HepG2 (cell line): ENCODE measurements around the gene RAB40C. TPM values are rescaled to one million over a fixed set of nuclear protein-coding genes. Genes with fewer than 3 reads are reported as not detected.

ENCODE experiments used
- DNMT3B ChIP-seq: conservative IDR thresholded peaks from 2 replicates; pipeline ENCODE4 v1.6.1; 2016; ENCODE audit warnings: missing biosample characterization, control low read depth
- ELF1 ChIP-seq: sonication (generic); formaldehyde crosslinking; IDR thresholded peaks from 2 replicates; pipeline ENCODE4 v1.4.0; 2020; ENCODE audit warnings: missing genetic modification reagents
- HNF4A ChIP-seq: sonication (generic); formaldehyde crosslinking; IDR thresholded peaks from 2 replicates; pipeline ENCODE4 v1.4.0; 2020; ENCODE audit warnings: missing genetic modification reagents
- KAT8 ChIP-seq: IDR thresholded peaks from 2 replicates; pipeline ENCODE4 v1.6.1; 2016; ENCODE audit warnings: missing genetic modification reagents, missing compliant biosample characterization
- MED1 ChIP-seq: sonication (generic); formaldehyde crosslinking; IDR thresholded peaks from 2 replicates; pipeline ENCODE4 v1.4.0; 2020; ENCODE audit warnings: missing genetic modification reagents
- NCOA5 ChIP-seq: sonication (generic); formaldehyde crosslinking; IDR thresholded peaks from 2 replicates; pipeline ENCODE4 v1.4.0; 2020; ENCODE audit warnings: missing genetic modification reagents
- ONECUT2 ChIP-seq: sonication (generic); formaldehyde crosslinking; IDR thresholded peaks from 2 replicates; pipeline ENCODE4 v1.4.0; 2020; ENCODE audit warnings: missing genetic modification reagents
- SP1 ChIP-seq, 2 experiments: fragments of 450-650 bp in 1 of 2; sonication (generic) in 1 of 2; formaldehyde crosslinking in 1 of 2; IDR thresholded peaks; 2 replicates each; pipeline versions ENCODE4 v1.4.0 to v1.6.1; 2016 to 2020; ENCODE audit warnings: missing genetic modification reagents in 1 of 2
- SRSF4 ChIP-seq: fragments of 200-400 bp; formaldehyde crosslinking; IDR thresholded peaks from one replicate; pipeline ENCODE4 v1.6.1; 2018; ENCODE audit warnings: mild to moderate bottlenecking, low read depth, low read length, moderate library complexity; ENCODE audit not compliant: poor library complexity, severe bottlenecking
- SUZ12 ChIP-seq: fragments of 150-350 bp; IDR thresholded peaks from 2 replicates; pipeline ENCODE4 v1.6.1; 2014; ENCODE audit warnings: low read depth, low read length
- TBL1XR1 ChIP-seq: fragments of 150-350 bp; IDR thresholded peaks from 2 replicates; pipeline ENCODE4 v1.6.1; 2014; ENCODE audit warnings: borderline replicate concordance, low read length; ENCODE audit not compliant: partially characterized antibody
- THAP11 ChIP-seq: IDR thresholded peaks from 2 replicates; pipeline ENCODE4 v1.6.1; 2016; ENCODE audit warnings: missing biosample characterization, missing genetic modification reagents
- ZNF230 ChIP-seq: sonication (generic); formaldehyde crosslinking; IDR thresholded peaks from 2 replicates; pipeline ENCODE4 v1.4.0; 2020; ENCODE audit warnings: mild to moderate bottlenecking, missing genetic modification reagents
- ZNF598 ChIP-seq: sonication (generic); formaldehyde crosslinking; IDR thresholded peaks from 2 replicates; pipeline ENCODE4 v1.5.1; 2020; ENCODE audit warnings: mild to moderate bottlenecking, missing genetic modification reagents, borderline replicate concordance
- polyA plus RNA-seq, 8 experiments: library from polyadenylated mRNA; depleted of rRNA in 3 of 8; stranded (reverse) in 7 of 8; unstranded in 1 of 8; fragments of >200 nt; fragmentation: Illumina TruSeq in 4 of 8; extraction: Trizol in 4 of 8; gene quantifications; 2 replicates each; pipeline versions ENCODE4 v1.2.1 to v1.2.3, GENCODE V29; 2011 to 2016; ENCODE audit warnings: low read depth in 4 of 8, missing spikeins in 1 of 8, mixed read lengths in 1 of 8; ENCODE audit not compliant: insufficient read depth in 1 of 8
- total RNA-seq, 5 experiments: library from RNA; depleted of rRNA; stranded (reverse); fragments of >200 nt; fragmentation: Illumina TruSeq; extraction: Trizol; gene quantifications; 2 replicates each; pipeline ENCODE4 v1.2.3, GENCODE V29; 2016; ENCODE audit warnings: low read depth in 1 of 5
- TF ChIP-seq, protein P1 (sequence below): sonication (generic); formaldehyde crosslinking; IDR thresholded peaks from 2 replicates; pipeline ENCODE4 v1.4.0; 2020; ENCODE audit warnings: missing genetic modification reagents
- TF ChIP-seq, protein P2 (sequence below): sonication (generic); formaldehyde crosslinking; conservative IDR thresholded peaks from 2 replicates; pipeline ENCODE4 v1.5.0; 2020; ENCODE audit warnings: missing genetic modification reagents
- TF ChIP-seq, protein P3 (sequence below): sonication (generic); formaldehyde crosslinking; IDR thresholded peaks from 2 replicates; pipeline ENCODE4 v1.5.0; 2020; ENCODE audit warnings: missing genetic modification reagents, mild to moderate bottlenecking, borderline replicate concordance
- TF ChIP-seq, protein P4 (sequence below): sonication (generic); formaldehyde crosslinking; IDR thresholded peaks from 2 replicates; pipeline ENCODE4 v1.5.0; 2020; ENCODE audit warnings: mild to moderate bottlenecking, missing genetic modification reagents, moderate library complexity
- TF ChIP-seq, protein P5 (sequence below): sonication (generic); formaldehyde crosslinking; IDR thresholded peaks from 2 replicates; pipeline ENCODE4 v1.5.0; 2020; ENCODE audit warnings: missing genetic modification reagents

RAB40C gene
- total and polyA plus RNA-seq, 2 of the 13 experiments (the other 11 are each of a cell fraction or from before 2014, with no cell fraction given) = 7.7 to 11.5 TPM

DNA sequence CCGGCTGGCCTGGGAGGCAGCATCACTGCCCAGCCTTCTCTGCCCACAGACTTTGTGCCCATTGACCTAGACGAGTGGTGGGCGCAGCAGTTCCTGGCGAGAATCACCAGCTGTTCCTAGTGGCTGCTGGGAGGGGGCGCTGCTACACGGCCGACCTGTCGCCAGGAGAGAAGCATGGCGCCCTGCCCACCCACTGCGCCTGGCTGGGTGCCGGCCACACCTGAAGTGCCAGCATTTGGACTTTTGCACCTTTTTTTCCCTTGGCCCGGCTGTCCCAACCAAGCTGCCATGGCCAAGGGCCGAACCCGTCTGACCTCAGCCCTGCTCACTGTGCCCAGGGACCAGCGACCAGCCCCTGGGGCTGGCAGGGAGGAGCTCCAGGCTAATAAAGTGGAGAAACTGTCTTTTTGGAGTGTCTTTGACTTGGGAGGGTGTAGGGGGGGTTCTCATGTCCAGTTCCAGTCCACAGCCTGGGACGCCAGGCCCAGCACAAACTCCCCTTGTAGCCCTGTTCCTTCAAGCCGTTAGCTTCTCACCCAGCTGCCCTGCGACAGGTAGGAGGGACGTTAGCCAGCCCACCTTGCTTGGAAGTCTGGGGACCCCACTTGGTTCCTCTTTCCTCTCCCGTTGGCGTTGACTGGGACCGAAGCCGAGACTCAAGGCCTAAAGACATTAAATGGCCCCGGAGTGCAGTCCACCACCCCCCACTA is 58.4 kb downstream of the RAB40C start (continued):
- TF ChIP-seq, protein P1, sequence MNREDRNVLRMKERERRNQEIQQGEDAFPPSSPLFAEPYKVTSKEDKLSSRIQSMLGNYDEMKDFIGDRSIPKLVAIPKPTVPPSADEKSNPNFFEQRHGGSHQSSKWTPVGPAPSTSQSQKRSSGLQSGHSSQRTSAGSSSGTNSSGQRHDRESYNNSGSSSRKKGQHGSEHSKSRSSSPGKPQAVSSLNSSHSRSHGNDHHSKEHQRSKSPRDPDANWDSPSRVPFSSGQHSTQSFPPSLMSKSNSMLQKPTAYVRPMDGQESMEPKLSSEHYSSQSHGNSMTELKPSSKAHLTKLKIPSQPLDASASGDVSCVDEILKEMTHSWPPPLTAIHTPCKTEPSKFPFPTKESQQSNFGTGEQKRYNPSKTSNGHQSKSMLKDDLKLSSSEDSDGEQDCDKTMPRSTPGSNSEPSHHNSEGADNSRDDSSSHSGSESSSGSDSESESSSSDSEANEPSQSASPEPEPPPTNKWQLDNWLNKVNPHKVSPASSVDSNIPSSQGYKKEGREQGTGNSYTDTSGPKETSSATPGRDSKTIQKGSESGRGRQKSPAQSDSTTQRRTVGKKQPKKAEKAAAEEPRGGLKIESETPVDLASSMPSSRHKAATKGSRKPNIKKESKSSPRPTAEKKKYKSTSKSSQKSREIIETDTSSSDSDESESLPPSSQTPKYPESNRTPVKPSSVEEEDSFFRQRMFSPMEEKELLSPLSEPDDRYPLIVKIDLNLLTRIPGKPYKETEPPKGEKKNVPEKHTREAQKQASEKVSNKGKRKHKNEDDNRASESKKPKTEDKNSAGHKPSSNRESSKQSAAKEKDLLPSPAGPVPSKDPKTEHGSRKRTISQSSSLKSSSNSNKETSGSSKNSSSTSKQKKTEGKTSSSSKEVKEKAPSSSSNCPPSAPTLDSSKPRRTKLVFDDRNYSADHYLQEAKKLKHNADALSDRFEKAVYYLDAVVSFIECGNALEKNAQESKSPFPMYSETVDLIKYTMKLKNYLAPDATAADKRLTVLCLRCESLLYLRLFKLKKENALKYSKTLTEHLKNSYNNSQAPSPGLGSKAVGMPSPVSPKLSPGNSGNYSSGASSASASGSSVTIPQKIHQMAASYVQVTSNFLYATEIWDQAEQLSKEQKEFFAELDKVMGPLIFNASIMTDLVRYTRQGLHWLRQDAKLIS (CRISPR knock-in tag) = no peak
- TF ChIP-seq NCOA5 (CRISPR knock-in tag) = no peak
- no peak for TF ChIP-seq SRSF4
- TF ChIP-seq, protein P2, sequence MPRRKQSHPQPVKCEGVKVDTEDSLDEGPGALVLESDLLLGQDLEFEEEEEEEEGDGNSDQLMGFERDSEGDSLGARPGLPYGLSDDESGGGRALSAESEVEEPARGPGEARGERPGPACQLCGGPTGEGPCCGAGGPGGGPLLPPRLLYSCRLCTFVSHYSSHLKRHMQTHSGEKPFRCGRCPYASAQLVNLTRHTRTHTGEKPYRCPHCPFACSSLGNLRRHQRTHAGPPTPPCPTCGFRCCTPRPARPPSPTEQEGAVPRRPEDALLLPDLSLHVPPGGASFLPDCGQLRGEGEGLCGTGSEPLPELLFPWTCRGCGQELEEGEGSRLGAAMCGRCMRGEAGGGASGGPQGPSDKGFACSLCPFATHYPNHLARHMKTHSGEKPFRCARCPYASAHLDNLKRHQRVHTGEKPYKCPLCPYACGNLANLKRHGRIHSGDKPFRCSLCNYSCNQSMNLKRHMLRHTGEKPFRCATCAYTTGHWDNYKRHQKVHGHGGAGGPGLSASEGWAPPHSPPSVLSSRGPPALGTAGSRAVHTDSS (CRISPR knock-in tag) = no peak
- 0 out of 2 replicates have a peak, but pooled peaks have one; percentile 15 for TF ChIP-seq ZNF230 (CRISPR knock-in tag)
- TF ChIP-seq SP1 (IDR thresholded peaks at IDR 0.05) = no peak
- peak; percentile 39; the same call in 1 of the 2 replicates for TF ChIP-seq SP1 (CRISPR knock-in tag; IDR thresholded peaks at IDR 0.05)
- no peak for TF ChIP-seq SUZ12
- TF ChIP-seq ELF1 = no peak
- TF ChIP-seq THAP11 (CRISPR knock-in tag) = no peak
- TF ChIP-seq TBL1XR1 = no peak
- TF ChIP-seq, protein P3, sequence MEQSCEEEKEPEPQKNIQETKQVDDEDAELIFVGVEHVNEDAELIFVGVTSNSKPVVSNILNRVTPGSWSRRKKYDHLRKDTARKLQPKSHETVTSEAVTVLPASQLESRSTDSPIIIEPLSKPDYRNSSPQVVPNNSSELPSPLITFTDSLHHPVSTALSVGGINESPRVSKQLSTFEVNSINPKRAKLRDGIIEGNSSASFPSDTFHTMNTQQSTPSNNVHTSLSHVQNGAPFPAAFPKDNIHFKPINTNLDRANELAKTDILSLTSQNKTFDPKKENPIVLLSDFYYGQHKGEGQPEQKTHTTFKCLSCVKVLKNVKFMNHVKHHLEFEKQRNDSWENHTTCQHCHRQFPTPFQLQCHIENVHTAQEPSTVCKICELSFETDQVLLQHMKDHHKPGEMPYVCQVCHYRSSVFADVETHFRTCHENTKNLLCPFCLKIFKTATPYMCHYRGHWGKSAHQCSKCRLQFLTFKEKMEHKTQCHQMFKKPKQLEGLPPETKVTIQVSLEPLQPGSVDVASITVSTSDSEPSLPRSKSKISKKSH (CRISPR knock-in tag) = no peak
- peak; percentile 68 for TF ChIP-seq HNF4A (CRISPR knock-in tag)
- 0 out of 2 replicates have a peak, but pooled peaks have one; percentile 35 for TF ChIP-seq DNMT3B (CRISPR knock-in tag)
- no peak for TF ChIP-seq ONECUT2
- TF ChIP-seq, protein P4, sequence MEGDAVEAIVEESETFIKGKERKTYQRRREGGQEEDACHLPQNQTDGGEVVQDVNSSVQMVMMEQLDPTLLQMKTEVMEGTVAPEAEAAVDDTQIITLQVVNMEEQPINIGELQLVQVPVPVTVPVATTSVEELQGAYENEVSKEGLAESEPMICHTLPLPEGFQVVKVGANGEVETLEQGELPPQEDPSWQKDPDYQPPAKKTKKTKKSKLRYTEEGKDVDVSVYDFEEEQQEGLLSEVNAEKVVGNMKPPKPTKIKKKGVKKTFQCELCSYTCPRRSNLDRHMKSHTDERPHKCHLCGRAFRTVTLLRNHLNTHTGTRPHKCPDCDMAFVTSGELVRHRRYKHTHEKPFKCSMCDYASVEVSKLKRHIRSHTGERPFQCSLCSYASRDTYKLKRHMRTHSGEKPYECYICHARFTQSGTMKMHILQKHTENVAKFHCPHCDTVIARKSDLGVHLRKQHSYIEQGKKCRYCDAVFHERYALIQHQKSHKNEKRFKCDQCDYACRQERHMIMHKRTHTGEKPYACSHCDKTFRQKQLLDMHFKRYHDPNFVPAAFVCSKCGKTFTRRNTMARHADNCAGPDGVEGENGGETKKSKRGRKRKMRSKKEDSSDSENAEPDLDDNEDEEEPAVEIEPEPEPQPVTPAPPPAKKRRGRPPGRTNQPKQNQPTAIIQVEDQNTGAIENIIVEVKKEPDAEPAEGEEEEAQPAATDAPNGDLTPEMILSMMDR = peak; percentile 93
- peak; percentile 42; the same call in 1 of the 2 replicates for TF ChIP-seq MED1 (CRISPR knock-in tag)
- TF ChIP-seq, protein P5, sequence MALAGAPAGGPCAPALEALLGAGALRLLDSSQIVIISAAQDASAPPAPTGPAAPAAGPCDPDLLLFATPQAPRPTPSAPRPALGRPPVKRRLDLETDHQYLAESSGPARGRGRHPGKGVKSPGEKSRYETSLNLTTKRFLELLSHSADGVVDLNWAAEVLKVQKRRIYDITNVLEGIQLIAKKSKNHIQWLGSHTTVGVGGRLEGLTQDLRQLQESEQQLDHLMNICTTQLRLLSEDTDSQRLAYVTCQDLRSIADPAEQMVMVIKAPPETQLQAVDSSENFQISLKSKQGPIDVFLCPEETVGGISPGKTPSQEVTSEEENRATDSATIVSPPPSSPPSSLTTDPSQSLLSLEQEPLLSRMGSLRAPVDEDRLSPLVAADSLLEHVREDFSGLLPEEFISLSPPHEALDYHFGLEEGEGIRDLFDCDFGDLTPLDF (CRISPR knock-in tag) = no peak
- TF ChIP-seq KAT8 (CRISPR knock-in tag) = 0 out of 2 replicates have a peak, but pooled peaks have one; percentile 14
- TF ChIP-seq ZNF598 (CRISPR knock-in tag) = no peak
